Activated CD4-positive, alpha-beta T cell treated with anti-CD3 and anti-CD28 coated beads for 4 hours (primary cell): ENCODE data around the gene RASIP1.
"Not testable (repeated sequence)": the region's sequence is repeated elsewhere in the genome, so short reads cannot be mapped to it uniquely, and the experiment has no call there.

Experiments used
- DNase-seq, 2 donors: peaks; one replicate each; pipeline ENCODE4 v3.0.0-alpha.2; 2020

RASIP1 gene

DNA sequence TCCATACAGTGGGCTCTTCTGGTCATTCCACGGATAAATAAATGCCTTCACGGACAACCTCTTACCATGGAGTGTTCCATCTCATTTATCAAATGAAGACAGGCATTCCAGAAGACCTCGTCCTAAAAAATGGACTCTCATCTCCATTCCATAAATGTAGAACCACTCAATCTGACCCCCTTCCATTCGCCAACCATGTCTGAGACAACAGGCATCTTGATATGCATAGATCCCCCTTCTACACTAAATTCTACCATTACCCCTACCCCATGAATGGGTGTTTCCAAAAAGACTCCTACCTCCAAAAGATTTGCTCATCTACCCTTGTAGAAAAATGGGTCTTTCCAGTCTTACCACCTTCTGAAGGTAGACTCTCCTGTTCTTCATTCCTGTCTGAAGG lies 9.0 kb downstream of the RASIP1 start:
- no peak for DNase-seq

- DNase-seq: no peak
These were observed 11.3 kb downstream of the RASIP1 start for GRCh38 chr19:48728911-48729664.

DNA sequence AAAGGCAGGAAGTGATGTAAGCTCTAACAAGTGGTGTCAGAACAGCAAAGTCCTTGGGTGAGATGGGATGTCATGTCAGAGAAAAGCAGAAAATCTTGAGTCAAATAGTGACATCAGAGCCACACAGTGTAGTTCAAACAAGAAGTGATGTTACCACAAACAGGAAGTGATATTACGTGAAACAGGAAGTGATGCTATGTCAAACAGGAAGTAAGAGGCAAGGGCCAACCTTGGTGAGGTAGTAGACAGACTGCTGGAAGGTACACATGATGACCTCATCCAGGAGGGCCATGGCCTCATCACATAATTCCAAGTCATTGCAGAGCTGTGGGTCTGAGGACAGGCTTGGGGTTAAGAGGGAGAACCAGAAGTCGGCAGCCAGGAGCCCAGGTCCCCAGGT lies 13.9 kb downstream of the RASIP1 start:
- DNase-seq: no peak

DNA sequence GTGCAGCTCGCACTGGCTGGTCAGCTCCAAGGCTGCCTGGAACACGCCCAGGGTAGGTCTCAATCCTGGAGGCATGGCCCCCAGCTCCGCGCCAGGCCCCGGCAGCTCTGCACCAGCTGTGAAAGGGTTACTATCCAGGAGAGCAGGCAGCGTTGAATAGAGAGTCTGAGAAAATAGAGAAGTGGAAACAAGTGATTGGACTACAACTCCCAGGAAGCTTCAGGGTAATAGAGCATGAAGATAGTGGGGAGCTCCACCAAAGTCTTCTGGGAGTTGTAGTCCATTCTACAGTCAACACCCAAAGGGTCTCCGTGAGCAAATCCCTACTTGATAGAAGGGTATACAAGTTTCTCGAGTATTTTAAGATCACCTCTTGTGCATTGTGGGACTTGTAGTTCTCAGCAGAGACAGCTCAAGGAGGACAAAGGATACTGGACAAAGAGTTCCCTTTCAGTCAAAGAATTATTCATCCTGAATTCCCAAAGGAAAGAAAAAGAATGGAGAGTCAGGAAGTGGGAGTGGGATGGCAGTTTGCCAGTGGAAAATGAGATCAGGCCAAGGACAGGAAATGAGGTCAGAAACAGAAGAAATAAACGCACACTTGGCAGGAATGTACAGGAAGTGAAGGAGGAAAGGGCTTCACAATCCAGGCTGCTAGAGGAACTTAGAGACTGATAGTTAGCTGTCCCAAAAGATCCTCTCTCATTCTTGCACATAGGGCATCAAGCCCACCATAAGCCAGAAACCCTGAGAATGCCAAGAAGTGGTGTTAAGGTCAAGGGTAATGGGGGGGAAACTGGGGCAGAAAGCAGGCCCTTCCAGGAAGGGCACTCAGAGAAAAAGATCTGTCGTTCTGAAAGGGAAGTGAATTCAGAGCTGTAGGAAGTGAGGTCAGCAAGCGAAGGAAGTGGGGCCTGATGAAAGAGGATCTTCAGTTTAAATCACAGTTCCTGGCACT lies 15.3 kb downstream of the RASIP1 start:
- no peak for DNase-seq

DNA sequence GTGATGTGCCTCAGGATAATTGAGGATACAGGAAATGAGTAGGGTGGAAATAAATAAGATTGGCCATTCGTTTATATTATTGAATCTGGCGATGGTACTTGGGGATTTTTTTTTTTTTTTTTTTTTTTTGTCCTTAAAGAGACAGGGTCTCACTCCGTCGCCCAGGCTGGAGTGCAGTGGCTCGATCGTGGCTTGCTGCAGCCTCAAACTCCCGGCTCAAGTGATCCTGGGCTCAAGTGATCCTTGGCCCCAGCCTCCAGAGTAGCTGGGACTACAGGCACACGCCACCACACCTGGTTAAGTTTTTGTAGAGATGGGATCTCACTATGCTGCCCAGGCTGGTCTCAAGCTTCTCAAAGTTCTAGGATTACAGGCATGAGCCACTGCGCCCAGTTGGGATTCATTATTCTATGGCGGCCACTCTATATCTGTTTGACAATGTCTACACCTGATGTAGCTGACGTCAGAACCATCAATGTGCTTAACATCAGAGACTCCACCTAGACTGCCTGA lies 18.2 kb downstream of the RASIP1 start:
- no peak for DNase-seq

DNA sequence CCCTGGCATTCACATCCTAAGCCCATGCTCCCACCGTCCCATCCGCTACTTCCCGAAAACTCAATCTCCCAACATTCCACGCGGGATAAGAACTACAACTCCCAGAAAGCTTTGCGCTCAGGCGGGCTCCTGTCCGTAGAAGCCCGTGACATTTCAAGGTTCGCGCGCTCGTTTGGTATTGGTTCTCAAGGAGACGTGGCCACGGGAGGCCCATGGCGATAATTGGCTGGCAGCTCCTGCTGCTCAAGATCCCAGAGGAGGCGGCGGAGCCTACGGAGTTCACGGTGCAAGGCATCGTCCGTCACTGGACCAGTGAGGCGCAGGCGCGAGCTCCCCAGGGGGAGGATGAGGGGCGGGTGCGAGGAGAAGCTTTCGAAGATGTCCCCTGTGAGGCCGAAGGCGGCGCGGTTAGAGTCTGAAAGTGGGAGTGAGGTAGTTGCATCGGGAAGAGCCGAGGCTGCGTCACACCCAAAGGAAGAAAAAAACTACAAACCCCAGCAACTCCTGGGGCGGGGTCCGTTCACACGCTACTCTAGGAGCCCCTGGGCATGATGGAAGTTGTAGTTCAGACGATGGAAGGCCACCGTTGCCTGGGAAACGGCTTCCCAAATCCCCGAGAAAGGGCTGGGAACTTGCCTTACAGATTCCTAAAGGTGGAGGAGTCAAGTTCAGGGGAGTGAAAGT lies 19.7 kb downstream of the RASIP1 start:
- peak; percentile 85 to 88 for DNase-seq

DNA sequence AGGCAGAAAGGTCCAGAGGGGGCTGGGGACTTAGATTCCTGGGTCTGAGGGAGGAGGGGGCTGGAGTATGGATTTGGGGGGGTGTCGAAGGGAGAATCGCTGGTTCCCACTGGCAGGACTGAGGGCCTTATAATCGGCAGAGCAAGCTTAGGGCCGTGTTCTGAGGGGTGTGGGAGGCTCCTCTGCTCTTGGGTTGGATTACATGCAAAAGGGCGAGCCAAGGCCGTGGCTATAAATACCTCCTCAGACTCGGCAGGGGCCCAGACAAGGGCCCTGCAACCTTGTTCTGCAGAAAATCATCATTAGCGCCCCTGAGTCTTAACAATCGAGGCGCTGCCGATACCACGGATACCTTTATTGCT lies 20.2 kb downstream of the RASIP1 start:
- DNase-seq: no peak

DNA sequence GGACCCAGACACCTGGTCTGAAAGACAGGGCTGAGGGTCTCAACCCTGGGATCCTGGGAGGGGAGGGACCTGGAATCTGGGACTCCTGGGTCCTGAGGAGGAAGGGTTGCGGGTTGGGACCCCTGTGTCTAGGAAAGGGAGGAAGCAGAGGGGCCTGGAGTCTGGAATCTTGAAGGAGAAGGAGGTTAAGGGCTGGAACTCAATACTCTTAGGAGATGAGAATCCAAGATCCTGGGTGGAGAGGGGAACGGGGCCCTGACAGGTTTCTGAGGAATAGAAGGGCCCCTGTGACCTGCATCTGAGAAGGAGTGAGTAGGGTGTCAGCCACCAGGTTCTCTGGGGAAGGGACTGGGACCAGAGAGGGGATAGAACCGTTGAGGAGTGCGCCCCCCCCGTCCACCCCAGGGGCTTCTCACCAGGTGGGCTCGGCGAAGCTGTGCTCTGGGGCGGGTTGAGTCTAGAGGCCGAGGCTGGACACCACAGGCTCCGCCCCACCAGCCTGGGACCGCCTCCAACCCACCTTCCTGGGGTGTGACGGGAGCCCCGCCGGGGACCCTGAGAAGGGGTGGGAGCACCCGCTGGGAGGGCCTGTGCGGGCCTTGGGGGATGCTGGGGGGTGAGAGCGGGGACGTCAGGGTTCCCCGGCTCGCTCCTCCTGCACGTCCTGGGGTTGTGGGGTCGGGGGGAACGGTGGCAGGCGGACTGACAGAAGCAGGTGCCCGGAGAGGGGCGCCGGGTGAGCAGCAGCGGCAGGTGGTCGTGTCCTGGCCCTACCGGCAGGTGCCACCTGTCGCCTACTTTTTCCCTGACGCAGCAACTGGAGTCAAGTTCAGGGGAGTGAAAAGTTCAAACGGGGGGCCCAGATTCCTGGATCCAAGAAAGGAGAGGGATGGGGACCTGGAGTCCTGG lies 20.9 kb downstream of the RASIP1 start, which contains the start of gene MAMSTR:
Gene MAMSTR (minus strand): TSS at position 463 of the 909 bp plus-strand sequence. CDS start 694 bp downstream, outside the sequence.
- DNase-seq: no peak

DNA sequence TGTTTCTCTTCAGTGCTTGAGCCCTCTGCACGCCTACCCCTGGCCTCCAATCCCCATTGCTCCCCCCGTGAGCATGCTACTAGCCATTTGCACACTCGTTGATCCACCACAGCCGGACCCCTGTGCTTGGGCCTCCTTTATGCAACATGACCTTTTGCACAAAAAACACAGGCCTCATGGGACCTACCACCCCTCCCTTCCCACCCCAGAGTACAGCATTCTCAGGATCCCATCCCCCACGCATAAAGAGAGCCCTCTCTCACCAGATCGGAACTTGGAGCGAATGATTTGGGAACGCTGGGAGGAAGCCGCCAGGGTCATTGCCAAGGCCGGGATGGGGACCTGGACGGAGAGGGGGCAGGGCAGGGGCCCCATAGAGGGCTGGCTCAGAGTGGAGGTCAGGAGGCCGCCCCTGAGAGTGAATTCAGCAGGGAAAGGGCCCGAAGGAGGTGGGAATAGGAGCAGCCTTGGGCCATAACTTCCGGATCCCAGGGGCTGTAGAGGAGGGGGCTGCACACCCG lies 21.6 kb downstream of the RASIP1 start:
- no peak for DNase-seq

DNA sequence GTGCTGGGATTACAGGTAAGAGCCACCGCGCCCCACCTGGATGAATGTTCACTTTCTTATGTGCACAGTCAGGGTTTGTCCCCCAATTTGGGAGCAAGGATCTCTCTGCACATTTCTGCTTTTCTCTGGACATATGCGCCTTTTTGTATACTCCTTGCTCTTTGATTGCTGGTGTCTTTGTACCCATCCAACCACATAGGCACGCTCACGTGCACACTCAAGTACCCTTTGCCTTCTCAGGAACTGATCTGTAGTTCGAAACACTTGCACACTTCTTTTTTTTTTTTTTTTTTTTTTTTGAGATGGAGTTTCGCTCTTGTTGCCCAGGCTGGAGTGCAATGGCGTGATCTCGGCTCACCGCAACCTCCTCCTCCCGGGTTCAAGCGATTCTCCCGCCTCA lies 22.3 kb downstream of the RASIP1 start:
- not testable (repeated sequence) for DNase-seq

- DNase-seq: no peak
These were observed 23.7 kb downstream of the RASIP1 start for GRCh38 chr19:48716562-48717291.

DNA sequence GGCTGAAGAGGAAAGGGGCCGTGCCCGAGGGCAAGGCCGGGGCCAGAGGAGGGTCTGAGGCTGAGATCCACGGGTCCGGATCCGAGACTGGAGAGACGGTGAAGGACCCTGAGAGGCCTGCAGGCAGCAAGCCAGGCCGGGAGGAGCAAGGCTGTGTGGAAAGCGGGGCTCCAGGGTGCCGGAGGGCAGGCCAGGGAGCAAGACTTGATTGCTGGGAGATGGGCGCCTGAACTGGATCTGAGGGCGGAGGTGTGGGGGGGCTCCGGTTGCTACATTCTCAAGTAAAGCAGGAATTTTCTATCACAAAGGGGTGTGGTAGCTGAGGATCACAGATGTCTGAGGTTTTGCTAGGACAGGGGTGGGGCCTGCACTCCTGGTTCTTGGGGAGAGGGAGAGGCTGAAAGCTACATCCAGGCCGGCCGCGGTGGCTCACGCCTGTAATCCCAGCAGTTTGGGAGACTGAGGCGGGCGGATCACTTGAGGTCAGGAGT lies 24.7 kb downstream of the RASIP1 start:
- DNase-seq: no peak

GRCh38 chr19:48714759-48715675 lies 25.4 kb downstream of the RASIP1 start:
- DNase-seq: no peak

GRCh38 chr19:48713864-48714755 lies 26.3 kb downstream of the RASIP1 start:
- peak; percentile 95 to 96 for DNase-seq

GRCh38 chr19:48713041-48713863 lies 27.2 kb downstream of the RASIP1 start:
- no peak for DNase-seq

DNA sequence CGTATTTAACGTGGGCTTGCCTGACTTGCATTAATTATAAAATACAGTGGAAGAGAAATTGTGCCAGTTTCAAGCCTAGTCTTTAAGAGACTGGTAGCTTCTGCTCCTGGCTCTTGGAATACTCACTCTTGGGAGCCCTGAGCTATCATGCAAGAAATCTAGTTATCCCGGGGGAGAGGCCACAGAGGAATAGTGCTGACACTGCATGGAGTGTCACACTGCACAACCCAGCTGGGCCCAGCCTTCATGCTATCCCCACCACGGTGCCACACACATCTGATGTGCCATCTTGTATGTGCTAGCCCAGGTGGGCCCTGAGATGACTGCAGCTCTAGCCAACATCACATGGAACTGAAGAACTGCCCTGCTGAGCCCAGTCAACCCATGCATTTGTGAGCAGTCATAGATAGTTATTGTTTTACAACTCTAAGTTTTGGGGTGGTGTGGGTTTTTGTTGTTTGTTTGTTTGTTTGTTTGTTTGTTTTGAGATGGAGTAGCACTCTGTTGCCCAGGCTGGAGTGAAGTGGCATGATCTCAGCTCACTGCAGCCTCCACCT lies 29.2 kb downstream of the RASIP1 start:
- DNase-seq: no peak

GRCh38 chr19:48708471-48708870 lies 31.9 kb downstream of the RASIP1 start:
- no peak for DNase-seq
